ENCODE measurements around the gene PCBP2.
A peak's percentile ranks its signal among the peaks of the same experiment; 100 is the strongest.

PCBP2 gene

DNA sequence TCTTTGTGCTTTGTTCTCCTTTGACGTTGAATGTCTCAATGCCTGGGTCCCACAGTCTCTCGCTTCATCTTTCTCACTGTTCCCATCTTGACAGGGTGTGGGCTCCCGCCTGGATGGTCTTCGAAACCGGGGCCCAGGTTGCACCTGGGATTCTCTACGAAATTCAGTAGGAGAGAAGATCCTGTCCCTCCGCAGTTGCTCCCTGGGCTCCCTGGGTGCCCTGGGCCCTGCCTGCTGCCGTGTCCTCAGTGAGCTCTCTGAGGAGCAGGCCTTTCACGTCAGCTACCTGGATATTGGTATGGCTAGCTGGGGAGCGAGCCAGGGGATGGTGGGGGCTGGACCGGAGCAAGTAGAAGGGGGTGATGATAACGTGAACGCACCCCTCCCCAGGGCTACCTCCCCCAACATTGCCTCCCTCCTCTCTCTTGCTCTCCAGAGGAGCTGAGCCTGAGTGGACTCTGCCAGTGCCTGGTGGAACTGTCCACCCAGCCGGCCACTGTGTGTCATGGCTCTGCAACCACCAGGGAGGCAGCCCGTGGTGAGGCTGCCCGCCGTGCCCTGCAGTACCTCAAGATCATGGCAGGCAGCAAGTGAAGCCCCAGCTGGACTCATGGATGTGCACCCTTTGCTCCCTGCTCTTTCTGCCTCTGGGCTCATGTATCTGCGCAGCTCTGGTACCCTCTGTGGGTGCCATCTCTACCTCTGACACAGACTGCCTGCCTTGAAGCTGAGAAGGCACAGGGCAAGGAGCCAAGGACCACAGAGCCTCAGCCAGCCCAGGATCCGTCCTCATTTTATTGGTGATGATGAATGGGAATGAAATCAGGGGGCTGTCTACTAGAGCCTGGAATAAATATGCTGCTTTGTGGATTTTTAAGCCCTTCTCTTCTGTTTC is 53.9 kb downstream of the PCBP2 start:
- TF ChIP-seq, protein P1, sequence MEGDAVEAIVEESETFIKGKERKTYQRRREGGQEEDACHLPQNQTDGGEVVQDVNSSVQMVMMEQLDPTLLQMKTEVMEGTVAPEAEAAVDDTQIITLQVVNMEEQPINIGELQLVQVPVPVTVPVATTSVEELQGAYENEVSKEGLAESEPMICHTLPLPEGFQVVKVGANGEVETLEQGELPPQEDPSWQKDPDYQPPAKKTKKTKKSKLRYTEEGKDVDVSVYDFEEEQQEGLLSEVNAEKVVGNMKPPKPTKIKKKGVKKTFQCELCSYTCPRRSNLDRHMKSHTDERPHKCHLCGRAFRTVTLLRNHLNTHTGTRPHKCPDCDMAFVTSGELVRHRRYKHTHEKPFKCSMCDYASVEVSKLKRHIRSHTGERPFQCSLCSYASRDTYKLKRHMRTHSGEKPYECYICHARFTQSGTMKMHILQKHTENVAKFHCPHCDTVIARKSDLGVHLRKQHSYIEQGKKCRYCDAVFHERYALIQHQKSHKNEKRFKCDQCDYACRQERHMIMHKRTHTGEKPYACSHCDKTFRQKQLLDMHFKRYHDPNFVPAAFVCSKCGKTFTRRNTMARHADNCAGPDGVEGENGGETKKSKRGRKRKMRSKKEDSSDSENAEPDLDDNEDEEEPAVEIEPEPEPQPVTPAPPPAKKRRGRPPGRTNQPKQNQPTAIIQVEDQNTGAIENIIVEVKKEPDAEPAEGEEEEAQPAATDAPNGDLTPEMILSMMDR (IDR thresholded peaks at IDR 0.05) = no peak

DNA sequence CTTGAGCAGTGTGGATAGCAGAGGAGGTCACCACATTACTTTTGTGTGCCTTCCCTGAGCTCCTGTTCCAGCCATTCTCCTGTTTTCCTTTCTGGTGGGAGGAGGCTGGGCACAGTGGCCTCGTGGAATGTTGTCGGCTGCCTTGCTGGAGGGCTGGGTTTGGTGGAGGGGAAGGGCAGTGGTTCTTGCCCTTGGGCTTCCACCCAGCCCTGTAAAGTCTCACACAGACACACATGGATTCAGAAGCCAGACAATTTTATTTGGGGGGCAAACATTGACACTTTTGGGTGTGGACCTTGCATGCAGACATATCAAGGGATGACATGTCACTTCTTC is 54.5 kb downstream of the PCBP2 start:
- TF ChIP-seq, protein P1 (IDR thresholded peaks at IDR 0.05) = no peak

DNA sequence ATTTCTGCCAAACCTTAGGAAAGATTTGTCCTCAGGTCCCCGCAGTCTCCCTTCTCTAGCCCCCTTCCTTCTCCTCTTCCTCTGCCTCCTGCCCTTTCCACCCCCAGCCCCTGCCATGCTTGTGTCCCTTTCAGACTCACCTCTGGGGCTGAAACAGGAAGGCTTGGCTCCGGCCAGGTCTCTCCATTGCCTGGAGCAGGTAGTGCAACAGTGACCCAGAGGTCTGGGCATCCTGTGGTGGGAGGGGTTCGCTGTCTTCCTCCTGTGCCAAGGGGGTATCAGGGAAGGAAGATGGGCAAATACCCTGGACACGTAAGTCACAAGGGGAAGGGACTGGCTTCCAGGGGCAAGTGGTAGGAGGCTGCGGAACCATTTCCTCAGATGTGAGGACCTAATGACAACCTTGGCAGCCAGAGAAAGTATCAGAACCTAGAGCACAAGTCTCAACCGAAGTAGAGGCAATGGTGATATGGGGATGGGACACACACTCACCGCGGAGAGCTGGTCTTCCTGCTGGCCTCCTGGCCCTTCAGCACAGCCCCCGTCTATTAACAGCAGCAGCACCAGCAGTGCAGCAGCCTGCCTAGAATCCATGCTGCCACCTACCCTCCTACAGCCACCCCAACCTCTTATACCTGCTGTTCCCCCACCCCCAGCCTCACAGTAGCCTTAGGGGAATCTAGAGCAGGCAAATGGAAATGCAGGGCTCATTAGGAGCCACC is 55.1 kb downstream of the PCBP2 start, which contains the start of gene NPFF:
TSS of gene NPFF (minus strand) at position 604 of the 722 bp plus-strand sequence. CDS start at position 594, 10 bp downstream.
- TF ChIP-seq, protein P1 (IDR thresholded peaks at IDR 0.05) = no peak

DNA sequence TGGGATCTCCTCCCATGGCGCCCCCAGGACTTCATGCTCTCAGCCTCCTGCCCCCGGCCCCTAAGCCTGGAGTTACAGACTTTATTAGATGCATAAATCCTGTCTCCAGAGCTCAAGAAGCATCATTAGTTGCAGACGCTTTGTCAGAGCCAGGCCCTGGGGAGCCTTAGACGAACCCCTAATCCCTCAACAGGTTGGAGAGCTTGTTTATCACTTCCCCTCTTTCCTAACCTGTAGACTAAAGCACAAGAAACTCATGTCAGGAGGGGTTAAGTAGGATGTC is 55.6 kb downstream of the PCBP2 start:
- TF ChIP-seq, protein P1 (IDR thresholded peaks at IDR 0.05) = no peak

DNA sequence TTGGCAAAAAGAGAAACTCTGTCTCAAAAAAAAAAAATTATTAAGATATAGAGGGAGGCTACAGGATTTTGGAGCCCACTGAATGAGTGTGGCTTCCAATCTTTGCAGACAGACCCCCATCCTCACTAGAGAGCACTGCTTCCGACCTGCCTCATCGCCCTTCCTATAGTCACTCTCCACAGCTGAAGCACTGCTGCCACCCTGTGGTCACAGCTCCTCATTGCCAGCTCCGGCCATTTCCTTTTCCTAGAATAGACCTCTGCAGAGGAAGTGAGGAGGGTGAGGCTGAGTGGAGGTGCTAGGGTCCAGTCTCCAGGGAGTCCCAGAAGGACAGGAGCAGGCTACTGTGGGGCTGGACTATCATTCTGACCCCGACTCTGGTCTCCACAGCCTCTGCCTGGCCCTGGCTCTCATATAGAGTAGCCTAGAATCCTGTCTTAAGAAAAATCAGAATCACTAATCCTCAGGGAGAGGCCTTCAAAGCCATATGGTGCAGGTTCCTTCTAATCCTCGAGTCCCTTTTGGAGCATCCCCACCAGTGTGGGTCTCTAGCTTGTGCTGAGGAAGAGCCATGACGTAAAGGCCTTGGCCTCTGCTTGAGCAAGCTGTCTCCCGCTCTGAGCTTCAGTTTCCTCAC is 56.8 kb downstream of the PCBP2 start:
- TF ChIP-seq, protein P1 (IDR thresholded peaks at IDR 0.05) = peak; percentile 95

DNA sequence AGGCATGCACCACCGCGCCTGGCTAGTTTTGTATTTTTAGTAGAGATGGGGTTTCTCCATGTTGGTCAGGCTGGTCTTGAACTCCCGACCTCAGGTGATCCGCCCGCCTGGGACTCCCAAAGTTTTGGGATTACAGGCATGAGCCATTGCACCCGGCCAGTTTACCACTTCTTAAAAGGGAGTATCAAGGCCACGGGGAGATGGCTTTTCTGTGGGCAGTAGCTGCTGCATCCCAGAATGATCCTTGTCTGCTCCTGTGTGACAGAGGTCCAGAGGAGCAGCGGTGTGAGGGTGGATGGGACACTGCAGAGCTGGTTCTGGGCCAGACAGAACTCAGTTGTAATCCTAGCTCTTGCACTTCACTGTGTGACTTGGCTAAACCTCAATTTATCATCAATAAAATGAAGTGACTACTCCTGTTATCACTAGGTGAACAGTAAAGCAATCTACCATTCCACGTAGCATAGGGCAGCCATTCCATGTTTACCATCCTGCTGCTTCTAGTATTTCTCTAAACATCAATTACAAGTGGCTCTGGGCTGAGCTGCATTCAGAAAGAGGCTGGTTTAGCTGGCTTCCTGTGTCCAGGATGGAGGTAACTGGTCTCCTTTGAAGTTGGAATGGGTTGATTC is 58.4 kb downstream of the PCBP2 start:
- TF ChIP-seq, protein P1 (IDR thresholded peaks at IDR 0.05) = no peak

DNA sequence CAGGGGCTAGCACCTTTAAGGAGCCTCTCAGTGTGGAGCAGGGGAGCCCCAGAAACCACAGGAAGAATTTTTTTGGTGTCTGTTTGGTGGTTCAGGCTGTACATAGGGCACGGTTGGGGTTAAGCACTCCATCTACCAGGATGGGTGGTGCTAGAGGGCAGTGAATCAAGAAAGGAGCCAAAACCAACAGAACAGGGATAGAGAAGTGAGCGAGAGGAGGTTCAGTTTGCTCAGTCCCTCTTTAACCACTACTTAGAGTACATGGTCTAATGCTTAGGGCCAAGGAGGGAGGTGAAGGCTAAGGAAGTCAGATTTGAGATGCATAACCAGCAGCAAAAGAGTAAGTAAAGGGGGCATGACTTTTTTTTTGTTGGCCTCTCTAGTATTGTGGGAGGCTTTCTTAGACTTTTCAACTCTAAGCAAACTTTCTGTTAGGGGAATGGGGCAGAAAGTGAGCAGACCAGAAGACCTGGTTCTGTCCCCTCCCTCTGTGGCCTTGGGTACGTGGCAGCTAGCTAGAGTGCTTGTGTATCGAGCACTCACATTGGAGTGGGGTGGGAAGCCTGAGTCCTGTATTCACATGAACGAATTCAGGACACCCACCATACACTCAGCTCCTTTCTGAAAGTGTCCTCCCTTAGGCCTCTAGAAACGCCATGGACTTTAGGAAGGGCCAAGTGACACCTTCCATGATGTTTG is 62.0 kb downstream of the PCBP2 start:
- TF ChIP-seq, protein P1 (IDR thresholded peaks at IDR 0.05) = no peak
